Measurements from ENCODE around the gene NCAM1.

The NCAM1 gene

GRCh38 chr11:113189909-113190667 lies 228.9 kb downstream of the NCAM1 start:
- H3K79me1 ChIP-seq (ENCODE audit: low read length): no peaks in the 10 kb centered on the region
- H3K79me2 ChIP-seq (ENCODE audit: control insufficient read depth, insufficient read depth, low read length): no peaks in the 10 kb centered on the region
- no peak overlapping the region for H3K4ac ChIP-seq (ENCODE audit: low read depth, low read length)
- no peak overlapping the region for H4K8ac ChIP-seq (ENCODE audit: low read depth, low read length)
- H2AK5ac ChIP-seq (ENCODE audit: low read length): no peak overlapping the region
- whole genome bisulfite sequencing (ENCODE audit: extremely low coverage, insufficient coverage, low lambda C conversion rate): no CpG with 5 or more reads among the region's 8 CpGs
- H3K27me3 ChIP-seq (ENCODE audit: insufficient read depth, low read length, poor library complexity): no peaks in the 10 kb centered on the region
- no peak overlapping the region for H3K4me2 ChIP-seq (ENCODE audit: low read length)
- H2BK5ac ChIP-seq (ENCODE audit: low read length): no peak overlapping the region
- DNase-seq: peak; percentile 55
- H3K4me3 ChIP-seq (ENCODE audit: low read length): no peak overlapping the region
- no peak overlapping the region for H2BK120ac ChIP-seq (ENCODE audit: low read depth, low read length)
- no peaks in the 10 kb centered on the region for H3K36me3 ChIP-seq (ENCODE audit: control insufficient read depth, insufficient read depth, low read length)
- H3K4me1 ChIP-seq (ENCODE audit: control insufficient read depth, low read depth, low read length): peaks cover 9% of the 10 kb centered on the region
- H3K56ac ChIP-seq (ENCODE audit: low read length): no peak overlapping the region
- H3K23ac ChIP-seq (ENCODE audit: low read length): no peak overlapping the region
- H3K9ac ChIP-seq (ENCODE audit: low read length): no peak overlapping the region
- H3K18ac ChIP-seq (ENCODE audit: low read length): no peak overlapping the region
- no peak overlapping the region for H3K27ac ChIP-seq (ENCODE audit: low read depth, low read length)
- no peak overlapping the region for H2BK15ac ChIP-seq (replicated peaks; ENCODE audit: low read depth)
- no peak overlapping the region for H4K5ac ChIP-seq (ENCODE audit: low read length)

- peak; percentile 89 for DNase-seq
- Histone ChIP-seq H4K8ac (ENCODE audit: low read depth, low read length) (no peak overlapping the region), H2BK5ac (ENCODE audit: low read length) (peak overlapping the region; percentile 40), H3K4me1 (ENCODE audit: control insufficient read depth, low read depth, low read length) (peaks cover 6% of the 10 kb centered on the region), H3K23ac (ENCODE audit: low read length) (no peak overlapping the region), H3K9ac (ENCODE audit: low read length) (no peak overlapping the region), H2BK120ac (ENCODE audit: low read depth, low read length) (no peak overlapping the region), H3K4me3 (ENCODE audit: low read length) (no peak overlapping the region), H3K18ac (ENCODE audit: low read length) (no peak overlapping the region), H3K4ac (ENCODE audit: low read depth, low read length) (no peak overlapping the region), H3K27me3 (ENCODE audit: insufficient read depth, low read length, poor library complexity) (no peaks in the 10 kb centered on the region), H3K79me1 (ENCODE audit: low read length) (no peaks in the 10 kb centered on the region), H2BK15ac (replicated peaks; ENCODE audit: low read depth) (no peak overlapping the region), H3K36me3 (ENCODE audit: control insufficient read depth, insufficient read depth, low read length) (no peaks in the 10 kb centered on the region), H2AK5ac (ENCODE audit: low read length) (no peak overlapping the region), H3K56ac (ENCODE audit: low read length) (peak overlapping the region; percentile 43), H3K27ac (ENCODE audit: low read depth, low read length) (no peak overlapping the region), H3K79me2 (ENCODE audit: control insufficient read depth, insufficient read depth, low read length) (no peaks in the 10 kb centered on the region), H3K4me2 (ENCODE audit: low read length) (no peak overlapping the region), H4K5ac (ENCODE audit: low read length) (no peak overlapping the region)
- no CpG with 5 or more reads among the region's 8 CpGs for WGBS (ENCODE audit: extremely low coverage, insufficient coverage, low lambda C conversion rate)
Measured at GRCh38 chr11:113192121-113192925, 231.1 kb downstream of the NCAM1 start.

- Histone ChIP-seq H2BK5ac (ENCODE audit: low read length) (peak overlapping the region; percentile 40), H3K4ac (ENCODE audit: low read depth, low read length) (no peak overlapping the region), H2AK5ac (ENCODE audit: low read length) (no peak overlapping the region), H3K18ac (ENCODE audit: low read length) (no peak overlapping the region), H4K8ac (ENCODE audit: low read depth, low read length) (no peak overlapping the region), H3K4me1 (ENCODE audit: control insufficient read depth, low read depth, low read length) (peaks cover 6% of the 10 kb centered on the region), H3K9ac (ENCODE audit: low read length) (no peak overlapping the region), H3K27ac (ENCODE audit: low read depth, low read length) (no peak overlapping the region), H3K4me2 (ENCODE audit: low read length) (no peak overlapping the region), H3K56ac (ENCODE audit: low read length) (peak overlapping the region; percentile 43), H3K27me3 (ENCODE audit: insufficient read depth, low read length, poor library complexity) (no peaks in the 10 kb centered on the region), H4K5ac (ENCODE audit: low read length) (no peak overlapping the region), H2BK120ac (ENCODE audit: low read depth, low read length) (no peak overlapping the region), H3K79me2 (ENCODE audit: control insufficient read depth, insufficient read depth, low read length) (no peaks in the 10 kb centered on the region), H3K79me1 (ENCODE audit: low read length) (no peaks in the 10 kb centered on the region), H3K36me3 (ENCODE audit: control insufficient read depth, insufficient read depth, low read length) (no peaks in the 10 kb centered on the region), H3K23ac (ENCODE audit: low read length) (no peak overlapping the region), H2BK15ac (replicated peaks; ENCODE audit: low read depth) (no peak overlapping the region), H3K4me3 (ENCODE audit: low read length) (no peak overlapping the region)
- WGBS (ENCODE audit: extremely low coverage, insufficient coverage, low lambda C conversion rate): no CpG with 5 or more reads among the region's 7 CpGs
- no peak for DNase-seq
Measured at GRCh38 chr11:113193016-113193415, 231.8 kb downstream of the NCAM1 start.

GRCh38 chr11:113193946-113194345 lies 232.7 kb downstream of the NCAM1 start:
- Histone ChIP-seq H2BK15ac (replicated peaks; ENCODE audit: low read depth) (no peak overlapping the region), H3K23ac (ENCODE audit: low read length) (no peak overlapping the region), H3K27ac (ENCODE audit: low read depth, low read length) (no peak overlapping the region), H3K79me2 (ENCODE audit: control insufficient read depth, insufficient read depth, low read length) (no peaks in the 10 kb centered on the region), H3K4ac (ENCODE audit: low read depth, low read length) (no peak overlapping the region), H3K9ac (ENCODE audit: low read length) (no peak overlapping the region), H3K79me1 (ENCODE audit: low read length) (no peaks in the 10 kb centered on the region), H4K5ac (ENCODE audit: low read length) (no peak overlapping the region), H3K4me3 (ENCODE audit: low read length) (no peak overlapping the region), H3K27me3 (ENCODE audit: insufficient read depth, low read length, poor library complexity) (no peaks in the 10 kb centered on the region), H2AK5ac (ENCODE audit: low read length) (no peak overlapping the region), H3K36me3 (ENCODE audit: control insufficient read depth, insufficient read depth, low read length) (no peaks in the 10 kb centered on the region), H3K4me2 (ENCODE audit: low read length) (no peak overlapping the region), H3K4me1 (ENCODE audit: control insufficient read depth, low read depth, low read length) (peaks cover 6% of the 10 kb centered on the region), H2BK120ac (ENCODE audit: low read depth, low read length) (no peak overlapping the region), H4K8ac (ENCODE audit: low read depth, low read length) (no peak overlapping the region), H3K56ac (ENCODE audit: low read length) (no peak overlapping the region), H2BK5ac (ENCODE audit: low read length) (no peak overlapping the region), H3K18ac (ENCODE audit: low read length) (no peak overlapping the region)
- 100% methylated on average over 2 of the region's 5 CpGs for WGBS (ENCODE audit: extremely low coverage, insufficient coverage, low lambda C conversion rate)
- no peak for DNase-seq

GRCh38 chr11:113195728-113196127 lies 234.5 kb downstream of the NCAM1 start:
- Histone ChIP-seq H3K79me2 (ENCODE audit: control insufficient read depth, insufficient read depth, low read length) (no peaks in the 10 kb centered on the region), H3K27me3 (ENCODE audit: insufficient read depth, low read length, poor library complexity) (no peaks in the 10 kb centered on the region), H3K4me2 (ENCODE audit: low read length) (no peak overlapping the region), H4K5ac (ENCODE audit: low read length) (no peak overlapping the region), H3K36me3 (ENCODE audit: control insufficient read depth, insufficient read depth, low read length) (no peaks in the 10 kb centered on the region), H2AK5ac (ENCODE audit: low read length) (no peak overlapping the region), H3K27ac (ENCODE audit: low read depth, low read length) (no peak overlapping the region), H3K79me1 (ENCODE audit: low read length) (no peaks in the 10 kb centered on the region), H3K23ac (ENCODE audit: low read length) (no peak overlapping the region), H4K8ac (ENCODE audit: low read depth, low read length) (no peak overlapping the region), H3K9ac (ENCODE audit: low read length) (no peak overlapping the region), H3K4me1 (ENCODE audit: control insufficient read depth, low read depth, low read length) (peaks cover 6% of the 10 kb centered on the region), H3K56ac (ENCODE audit: low read length) (no peak overlapping the region), H2BK5ac (ENCODE audit: low read length) (no peak overlapping the region), H3K4ac (ENCODE audit: low read depth, low read length) (no peak overlapping the region), H3K4me3 (ENCODE audit: low read length) (no peak overlapping the region), H2BK15ac (replicated peaks; ENCODE audit: low read depth) (no peak overlapping the region), H2BK120ac (ENCODE audit: low read depth, low read length) (no peak overlapping the region), H3K18ac (ENCODE audit: low read length) (no peak overlapping the region)
- no CpG with 5 or more reads among the region's 3 CpGs for WGBS (ENCODE audit: extremely low coverage, insufficient coverage, low lambda C conversion rate)
- DNase-seq: no peak

All from mesendoderm (in vitro differentiated cells).